HG02870 (cell line): ENCODE results near the gene TXNRD2.
"Not testable (repeated sequence)": the region's sequence is repeated elsewhere in the genome, so short reads cannot be mapped to it uniquely, and the experiment has no call there.

Experiments used
- ATAC-seq: cut with Tn5 transposase; IDR thresholded peaks from one replicate; pipeline ENCODE4 v1.9.1; 2021; ENCODE audit warnings: mild to moderate bottlenecking, moderate library complexity; ENCODE audit not compliant: unreplicated experiment

The TXNRD2 gene

DNA sequence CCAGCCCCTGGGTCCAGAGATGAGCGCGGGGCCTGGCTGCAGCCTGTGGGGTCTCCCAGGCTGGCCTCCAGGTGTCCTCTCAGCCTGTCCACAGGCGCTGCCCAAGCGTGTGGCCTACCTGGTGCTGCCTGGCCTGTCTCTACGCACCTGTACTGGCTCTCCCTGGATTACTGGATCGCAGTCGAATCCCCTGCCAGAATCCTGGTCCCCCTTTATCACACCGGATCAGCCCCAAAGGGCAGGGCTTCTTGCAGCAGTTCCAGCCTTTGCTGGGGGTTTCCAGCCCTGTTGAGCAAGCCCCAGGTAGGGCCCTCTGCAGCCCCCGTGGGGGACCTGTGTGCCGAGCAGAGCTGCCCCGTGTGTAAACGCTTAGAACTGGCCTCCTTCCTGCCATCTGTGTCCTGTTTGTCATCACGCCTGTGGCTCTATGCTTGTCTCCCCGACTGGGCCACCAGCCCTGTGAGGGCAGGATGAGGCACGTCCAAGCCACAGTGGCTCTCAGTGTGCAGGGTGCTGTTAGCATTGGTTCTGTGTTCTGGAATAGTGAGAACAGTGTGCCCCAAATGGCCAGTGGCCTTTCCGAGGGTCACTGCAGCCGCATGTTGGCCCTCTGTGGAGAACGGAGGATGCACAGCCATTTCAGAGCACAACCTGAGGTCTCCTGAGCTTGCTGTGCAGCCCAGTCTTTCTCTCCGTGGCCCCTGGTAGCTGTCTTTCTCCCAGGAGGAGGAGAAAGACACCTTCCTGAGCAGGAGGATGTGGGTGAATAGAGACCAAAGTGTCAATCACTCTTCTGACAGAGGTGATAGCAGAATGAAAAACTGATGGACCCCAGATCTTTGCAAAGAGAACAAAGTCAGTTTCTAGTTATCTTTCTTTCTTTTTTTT lies 13.9 kb upstream of the TXNRD2 start:
- no peak for ATAC-seq

DNA sequence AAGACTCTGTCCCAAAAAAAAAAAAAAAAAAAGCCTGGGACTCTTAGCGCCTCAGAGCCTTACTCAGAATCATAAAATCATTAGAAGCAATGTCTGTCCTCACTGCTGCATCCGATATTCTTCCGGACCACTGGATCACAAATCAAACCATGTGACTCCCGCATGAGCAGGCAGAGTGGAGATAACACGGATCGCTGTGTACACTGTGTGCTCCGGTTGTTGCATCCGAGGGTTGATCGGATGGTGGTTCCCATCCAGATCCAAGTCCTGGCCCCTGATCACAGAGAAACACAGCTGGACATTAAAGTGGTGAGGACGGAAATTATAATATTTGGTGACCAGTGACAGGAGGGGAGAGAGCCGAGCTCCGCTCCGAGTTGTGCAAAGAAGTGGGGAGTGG lies 9.7 kb upstream of the TXNRD2 start:
- no peak for ATAC-seq

- no peak for ATAC-seq
These were observed 6.6 kb upstream of the TXNRD2 start for GRCh38 chr22:19948057-19948760.

GRCh38 chr22:19943082-19944026 lies 1.7 kb upstream of the TXNRD2 start:
- no peak for ATAC-seq

DNA sequence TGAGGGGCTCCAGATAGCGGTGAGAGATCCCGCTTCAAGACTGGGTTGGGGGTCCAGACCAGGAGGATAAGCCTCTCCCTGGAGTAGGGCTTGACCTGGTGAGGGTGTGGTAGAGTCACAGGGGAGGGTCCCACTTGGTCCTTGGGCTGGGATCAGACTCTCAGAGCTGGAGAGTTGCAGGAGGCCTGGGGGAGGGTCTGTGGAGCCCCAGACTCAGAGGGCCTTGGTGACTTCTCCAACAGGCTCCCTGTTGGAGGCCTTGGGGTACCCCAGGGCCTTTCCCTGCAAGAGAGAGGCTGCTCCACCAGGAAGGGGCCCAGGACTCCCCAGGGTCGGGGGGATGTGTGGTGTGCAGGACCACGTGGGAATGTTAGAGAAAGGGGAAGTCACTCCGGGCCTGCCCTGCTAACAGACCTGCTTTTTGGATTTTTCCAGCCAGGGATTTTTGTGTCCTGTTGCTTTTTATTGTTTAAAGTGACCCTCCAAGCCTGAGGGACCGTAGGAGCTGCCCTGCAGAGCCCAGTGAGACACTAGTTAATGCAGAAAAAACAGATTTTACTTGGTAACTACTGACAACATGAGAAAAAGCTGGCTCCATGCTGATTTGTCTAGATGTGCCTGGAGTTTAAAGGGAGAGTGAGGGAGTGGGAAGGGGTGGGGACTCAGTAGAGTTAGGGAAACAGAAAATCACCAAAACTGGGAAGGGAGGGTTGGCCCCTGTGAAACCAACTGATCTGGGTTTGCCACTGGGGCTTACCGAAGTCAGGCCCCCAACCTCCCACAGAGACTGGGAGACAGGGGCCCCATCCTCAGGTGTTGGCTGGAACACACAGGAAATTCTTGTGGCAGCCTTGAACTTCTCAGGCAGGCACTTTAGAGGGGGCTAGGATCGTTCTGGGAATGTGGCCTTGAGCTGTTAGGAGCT lies 801 bp upstream of the TXNRD2 start:
- no peak for ATAC-seq

- no peak for ATAC-seq
These were observed 868 bp downstream of the TXNRD2 start for GRCh38 chr22:19940536-19941364.

GRCh38 chr22:19937616-19938473 lies 3.8 kb downstream of the TXNRD2 start:
- no peak for ATAC-seq

GRCh38 chr22:19936513-19936912 lies 5.1 kb downstream of the TXNRD2 start:
- ATAC-seq = no peak

- not testable (repeated sequence) for ATAC-seq
These were observed 6.4 kb downstream of the TXNRD2 start for GRCh38 chr22:19935123-19935718.

DNA sequence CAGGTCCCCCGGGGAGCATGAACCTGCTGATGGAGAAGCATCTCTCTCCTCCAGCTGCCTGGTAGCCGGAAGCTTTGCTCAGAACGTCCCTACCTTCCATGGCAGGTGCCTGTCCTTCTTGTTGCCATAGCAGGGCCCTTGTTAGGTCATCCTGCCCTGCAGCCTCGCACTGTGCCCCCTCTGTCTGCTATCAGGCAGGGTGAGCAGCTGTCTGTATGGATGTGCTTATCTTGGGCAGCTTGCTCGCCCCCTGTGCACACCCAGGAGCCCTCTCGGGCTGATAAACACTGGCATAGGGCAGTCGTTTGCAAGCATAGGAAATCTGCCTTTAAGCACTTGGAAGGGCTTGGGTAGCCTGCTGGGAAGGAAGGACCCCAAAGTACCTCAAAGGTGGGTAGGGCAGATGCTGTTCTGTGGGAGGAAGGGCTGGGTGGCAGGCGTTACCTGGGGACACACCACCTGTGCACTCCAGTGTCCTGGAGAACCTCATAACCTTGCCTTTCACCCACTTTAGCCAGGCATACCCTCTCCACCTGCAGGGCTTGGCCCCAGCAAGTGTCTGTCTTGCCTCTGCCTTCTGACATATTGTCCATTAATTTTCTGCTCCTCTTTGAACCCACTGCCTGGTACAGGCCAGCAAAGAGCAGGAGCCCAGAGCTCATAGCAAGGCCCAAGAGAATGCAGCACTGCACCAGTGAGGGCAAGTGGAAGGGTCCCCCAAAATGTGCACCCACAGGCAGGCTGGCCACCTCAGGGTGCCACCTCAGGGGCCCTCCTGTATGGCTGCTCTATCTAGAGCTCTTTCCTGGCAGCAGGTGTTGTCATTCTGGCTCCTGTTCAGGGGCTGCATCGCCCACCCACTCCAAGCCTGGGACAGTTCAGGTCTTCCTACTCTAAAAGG lies 8.0 kb downstream of the TXNRD2 start:
- no peak for ATAC-seq

DNA sequence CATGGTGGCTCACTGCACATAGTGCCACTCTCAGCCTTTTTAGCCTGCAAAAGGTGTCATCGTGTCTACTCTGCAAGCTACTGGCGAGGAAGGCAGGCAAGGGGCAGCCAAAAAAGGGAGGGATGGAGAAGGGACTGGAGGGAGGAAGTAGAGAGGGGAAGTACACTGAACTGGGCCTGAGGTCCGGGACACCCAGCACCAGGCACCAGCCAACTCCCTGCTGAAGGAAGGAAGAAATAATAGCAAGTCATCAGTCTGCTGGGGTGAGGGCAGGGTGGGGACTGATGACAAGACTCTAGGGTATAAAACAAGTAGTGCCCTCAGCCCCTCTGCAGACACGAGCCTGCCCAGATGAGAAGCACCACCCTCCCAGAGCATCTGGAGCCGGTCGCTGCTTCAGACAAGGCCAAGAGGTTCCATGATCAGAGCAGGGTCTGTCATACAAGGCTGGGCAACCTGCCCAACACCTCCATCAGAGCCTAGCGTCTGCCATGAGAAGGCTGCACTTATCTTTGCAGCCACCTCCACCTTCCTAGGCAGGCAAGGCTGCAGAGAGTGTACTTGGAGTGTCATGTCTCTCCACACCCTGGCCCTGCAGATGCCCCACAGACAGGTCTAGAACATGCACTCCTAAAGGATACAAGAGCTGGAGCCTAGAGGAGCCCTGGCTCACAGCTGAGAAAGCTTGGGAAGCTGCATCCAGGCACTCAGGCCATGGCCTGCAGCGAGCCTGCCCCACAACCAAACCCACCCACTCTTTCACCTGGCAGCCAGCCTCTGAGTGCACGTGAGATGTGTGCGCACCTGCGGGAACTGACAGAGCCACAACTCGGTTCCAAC lies 9.0 kb downstream of the TXNRD2 start:
- no peak for ATAC-seq

DNA sequence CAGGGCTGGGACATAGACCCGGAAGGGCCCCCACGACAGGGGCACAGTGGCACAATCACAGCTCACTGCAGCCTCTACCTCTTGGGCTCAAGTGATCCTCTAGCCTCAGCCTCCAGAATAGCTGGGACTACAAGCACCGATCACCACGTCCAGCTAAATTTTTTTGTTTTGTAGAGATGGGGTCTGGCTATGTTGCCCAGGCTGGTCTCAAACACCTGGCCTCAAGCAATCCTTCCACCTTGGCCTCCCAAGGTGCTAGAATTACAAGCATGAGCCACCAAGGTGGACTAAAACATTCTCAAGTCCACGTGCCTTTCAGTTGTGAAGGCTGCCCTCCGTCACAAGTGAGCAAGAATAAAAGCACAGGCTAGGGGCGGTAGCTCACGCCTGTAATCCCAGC lies 10.1 kb downstream of the TXNRD2 start:
- no peak for ATAC-seq

DNA sequence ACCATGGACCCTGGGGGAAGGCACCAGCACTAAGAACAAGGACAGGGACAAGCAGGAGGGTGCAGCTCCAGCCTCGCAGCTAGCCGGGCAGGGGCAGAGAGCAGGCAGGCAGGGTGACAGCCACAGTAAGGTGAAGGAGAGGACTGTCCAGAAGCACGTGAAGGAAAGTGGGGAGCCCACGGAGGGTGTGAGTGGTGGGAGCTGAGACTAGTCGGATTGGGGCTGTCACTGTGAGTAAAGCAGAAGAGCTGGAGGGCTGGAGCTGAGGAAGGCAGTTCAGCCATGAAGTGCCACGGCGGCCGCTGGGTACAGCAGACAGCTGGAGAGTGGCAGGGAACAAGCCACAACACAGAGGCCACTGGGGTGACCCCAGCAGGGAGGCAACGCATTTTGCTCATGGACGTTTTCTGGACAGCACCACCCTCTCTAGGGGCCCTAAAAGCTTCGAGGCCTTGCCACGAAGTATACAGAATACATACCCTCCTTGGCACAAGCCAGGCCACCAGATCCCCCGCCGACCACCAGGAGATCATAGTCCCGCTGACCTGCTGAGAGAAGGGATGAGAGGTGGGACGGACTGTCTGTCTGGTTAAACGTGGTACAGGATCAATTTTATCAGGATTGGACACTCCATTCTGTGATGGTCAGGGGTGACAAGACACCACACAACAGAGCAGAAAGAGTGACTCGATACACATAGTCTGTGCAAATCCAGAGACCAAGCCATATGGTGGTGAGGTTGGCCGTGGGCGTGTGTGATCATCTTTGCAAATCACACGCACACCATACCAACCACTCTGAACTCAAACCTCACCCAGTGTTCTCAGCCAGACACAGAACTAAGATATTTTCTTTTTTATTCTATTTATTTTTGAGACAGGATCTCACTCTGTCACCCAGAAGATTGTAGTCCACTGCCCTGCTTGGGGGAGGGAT lies 10.8 kb downstream of the TXNRD2 start:
- ATAC-seq = no peak

DNA sequence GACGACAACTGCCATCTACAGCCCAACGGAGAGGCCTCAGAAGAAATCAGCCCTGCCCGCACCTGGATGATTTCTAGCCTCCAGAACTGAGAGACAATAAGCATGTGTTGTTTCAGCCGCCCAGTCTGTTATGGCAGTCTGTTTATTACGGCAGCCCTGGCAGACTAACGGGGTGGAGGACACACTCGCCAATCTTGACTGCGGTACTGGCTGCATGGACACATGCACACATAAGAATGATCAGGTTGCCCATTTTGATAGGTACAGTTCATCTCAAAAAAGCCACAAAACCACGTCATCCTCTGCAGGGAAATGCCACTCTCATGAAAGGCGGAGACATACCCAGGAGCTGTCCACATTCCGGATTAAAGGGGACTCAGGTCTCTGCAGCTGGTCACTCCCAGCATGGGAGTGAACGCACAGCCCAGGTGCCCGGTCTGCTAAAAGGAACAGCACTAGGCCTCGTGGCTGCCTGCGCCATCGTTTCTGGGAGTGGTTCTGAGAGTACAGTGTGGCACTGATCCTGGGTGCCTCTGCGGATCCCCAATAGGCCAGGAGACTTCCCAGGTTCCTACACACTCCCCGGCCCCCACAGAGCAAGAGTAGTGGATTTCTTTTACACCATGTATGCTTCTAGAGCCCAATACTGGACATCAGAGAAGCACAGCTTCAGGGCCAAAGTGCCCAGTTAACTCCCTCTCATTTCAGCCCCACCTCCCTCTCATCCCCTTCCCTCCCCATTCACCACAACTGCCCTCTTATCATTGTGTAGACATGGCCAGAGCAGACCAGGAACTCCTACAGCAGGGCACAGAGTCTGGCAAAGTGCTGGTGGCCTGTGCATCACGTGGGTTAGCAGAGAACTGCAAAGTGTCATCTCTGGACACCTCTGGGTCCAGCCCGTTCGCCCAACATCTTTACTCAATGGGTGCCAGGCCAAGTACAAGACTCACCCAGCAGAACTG lies 11.8 kb downstream of the TXNRD2 start:
- no peak for ATAC-seq
